HCT116 (cell line): ENCODE data around the gene KIAA2012. TPM values are rescaled to one million over a fixed set of nuclear protein-coding genes. Genes with fewer than 3 reads are reported as not detected.

Source experiments
- ATAC-seq: fragments of 200-7000 bp; cut with Tn5 transposase; 2 replicates; pipeline ENCODE4 v1.9.1; 2020; ENCODE audit warnings: mild to moderate bottlenecking, moderate library complexity
- BruUV-seq: library from RNA; stranded (reverse); fragments of 400-500 nt; replicated peaks from 2 replicates; lab custom pipeline; 2021; lab: Mats Ljungman, UMichigan
- CTCF ChIA-PET: fragments of 300-600 bp; sonication (Branson Sonifier 250); formaldehyde crosslinking; loops from one replicate; lab custom pipeline; 2021; ENCODE audit warnings: antibody characterized with exemption; lab: Charles Lee
- POLR2A ChIA-PET: fragments of 300-600, 350-600 bp; sonication (Branson Sonifier 250); formaldehyde crosslinking; loops from one replicate; lab custom pipeline; 2021; ENCODE audit warnings: antibody characterized with exemption; lab: Charles Lee
- RAD21 ChIA-PET, 2 experiments: fragments of 300-600 bp; sonication (Branson Sonifier 250); formaldehyde crosslinking; loops; one replicate each; lab custom pipeline; 2023; ENCODE audit warnings: low total read pairs in 2 of 2; ENCODE audit not compliant: uncharacterized antibody in 2 of 2, unreplicated experiment in 2 of 2, low non-redundant PET in 1 of 2; lab: Charles Lee
- DNase-seq: peaks from one replicate; pipeline ENCODE4 v3.0.0-alpha.2; 2010; ENCODE audit warnings: low read depth, low spot score
- H2AFZ ChIP-seq: fragments of 200-600 bp; shearing (Covaris generic), sonication (generic); 2 replicates; pipeline ENCODE4 v1.6.1; 2017; ENCODE audit warnings: low read depth, mixed run types, mixed read lengths, antibody characterized with exemption, low read length; ENCODE audit not compliant: poor library complexity, severe bottlenecking
- H3K27ac ChIP-seq: 2 replicates; pipeline ENCODE4 v1.5.1; 2012; ENCODE audit warnings: low read depth, low read length
- H3K27me3 ChIP-seq: fragments of 200-600 bp; sonication (generic); 2 replicates; pipeline ENCODE4 v1.6.1; 2016; ENCODE audit warnings: mixed run types, low read length, mixed read lengths; ENCODE audit not compliant: insufficient read depth
- H3K36me3 ChIP-seq, 2 experiments: fragments of 200-500 bp in 1 of 2; fragments of 200-600 bp in 1 of 2; sonication (Bioruptor generic) in 1 of 2; sonication (generic) in 1 of 2; 2 replicates each; pipeline versions ENCODE4 v1.5.1 to v1.6.1; 2014 to 2016; ENCODE audit warnings: low read length in 2 of 2, inconsistent platforms in 1 of 2, mixed read lengths in 1 of 2, mixed run types in 1 of 2; ENCODE audit not compliant: insufficient read depth in 2 of 2, control insufficient read depth in 1 of 2
- H3K4me1 ChIP-seq, 2 experiments: fragments of 200-600 bp in 1 of 2; sonication (generic) in 1 of 2; 2 replicates each; pipeline versions ENCODE4 v1.5.1 to v1.6.1; 2012 to 2017; ENCODE audit warnings: low read length in 2 of 2, inconsistent platforms in 1 of 2, mild to moderate bottlenecking in 1 of 2, mixed read lengths in 1 of 2, mixed run types in 1 of 2, moderate library complexity in 1 of 2; ENCODE audit not compliant: insufficient read depth in 2 of 2, control insufficient read depth in 1 of 2
- H3K4me2 ChIP-seq: fragments of 200-600 bp; sonication (generic); 2 replicates; pipeline ENCODE4 v1.6.1; 2017; ENCODE audit warnings: mixed run types, low read length, mixed read lengths
- H3K4me3 ChIP-seq, 2 experiments: fragments of 200-600 bp in 1 of 2; sonication (generic) in 1 of 2; replicated peaks in 1 of 2; 2 replicates each; pipeline ENCODE4 v1.5.1; 2011 to 2016; ENCODE audit warnings: low read length in 2 of 2, control low read depth in 1 of 2, low read depth in 1 of 2, mild to moderate bottlenecking in 1 of 2, mixed read lengths in 1 of 2, mixed run types in 1 of 2
- H3K79me2 ChIP-seq: fragments of 200-600 bp; sonication (generic); 2 replicates; pipeline ENCODE4 v1.6.1; 2017; ENCODE audit warnings: mild to moderate bottlenecking, mixed run types, low read length, moderate library complexity, mixed read lengths; ENCODE audit not compliant: insufficient read depth
- H3K9ac ChIP-seq: fragments of 200-600 bp; sonication (generic); 2 replicates; pipeline ENCODE4 v1.6.1; 2016; ENCODE audit warnings: low read length, mixed read lengths
- H3K9me2 ChIP-seq: fragments of 200-600 bp; sonication (generic), shearing (Covaris generic); 2 replicates; pipeline ENCODE4 v1.6.1; 2017; ENCODE audit warnings: mixed run types, mild to moderate bottlenecking, moderate library complexity; ENCODE audit not compliant: insufficient read depth
- H3K9me3 ChIP-seq, 2 experiments: fragments of 200-500 bp in 1 of 2; fragments of 200-600 bp in 1 of 2; sonication (Bioruptor generic) in 1 of 2; sonication (generic) in 1 of 2; 2 replicates each; pipeline ENCODE4 v1.6.1; 2014 to 2017; ENCODE audit warnings: low read length in 2 of 2, mixed read lengths in 2 of 2, inconsistent platforms in 1 of 2, low read depth in 1 of 2, mild to moderate bottlenecking in 1 of 2, mixed run types in 1 of 2, moderate library complexity in 1 of 2; ENCODE audit not compliant: control insufficient read depth in 1 of 2, insufficient read depth in 1 of 2
- H4K20me1 ChIP-seq: fragments of 200-600 bp; sonication (generic), shearing (Covaris generic); 2 replicates; pipeline ENCODE4 v1.6.1; 2017; ENCODE audit warnings: mixed run types, mild to moderate bottlenecking, moderate library complexity; ENCODE audit not compliant: insufficient read depth
- ELF1 ChIP-seq: IDR thresholded peaks from 2 replicates; pipeline ENCODE4 v1.6.1; 2012; ENCODE audit warnings: low read depth, borderline replicate concordance
- FOSL1 ChIP-seq: IDR thresholded peaks from 2 replicates; pipeline ENCODE4 v1.6.1; 2012; ENCODE audit warnings: low read depth
- POLR2A ChIP-seq: IDR thresholded peaks from 2 replicates; pipeline ENCODE4 v1.7.0; 2011; ENCODE audit warnings: borderline replicate concordance; ENCODE audit not compliant: insufficient read depth, insufficient read length; ENCODE audit errors: extremely low read depth
- POLR2AphosphoS5 ChIP-seq: IDR thresholded peaks from 2 replicates; pipeline ENCODE4 v1.6.1; 2011; ENCODE audit warnings: mild to moderate bottlenecking, low read depth, low read length, moderate library complexity
- RAD21 ChIP-seq: IDR thresholded peaks from 2 replicates; pipeline ENCODE4 v1.6.1; 2012; ENCODE audit warnings: low read depth, mild to moderate bottlenecking
- SIN3A ChIP-seq: IDR thresholded peaks from 2 replicates; pipeline ENCODE4 v1.6.1; 2012; ENCODE audit warnings: low read depth
- ZNF274 ChIP-seq: fragments of 200-500 bp; sonication (Bioruptor generic); IDR thresholded peaks from 2 replicates; pipeline ENCODE4 v1.6.1; 2014; ENCODE audit warnings: mild to moderate bottlenecking, low read depth, low read length, inconsistent platforms
- intact Hi-C: fragments of 100-400 bp; cut with micrococcal nuclease; formaldehyde crosslinking; loops from 2 replicates; pipeline ENCODE4 v1.10.0; 2022
- total RNA-seq: library from RNA; stranded (reverse); gene quantifications from one replicate; pipeline ENCODE4 v1.2.1, GENCODE V29; 2021; ENCODE audit not compliant: unreplicated experiment
- TF ChIP-seq, protein P1 (sequence below): IDR thresholded peaks from 2 replicates; pipeline ENCODE4 v1.6.1; 2012

Gene KIAA2012
- total RNA-seq, 1 experiment from 2014 or later, result not detected

DNA sequence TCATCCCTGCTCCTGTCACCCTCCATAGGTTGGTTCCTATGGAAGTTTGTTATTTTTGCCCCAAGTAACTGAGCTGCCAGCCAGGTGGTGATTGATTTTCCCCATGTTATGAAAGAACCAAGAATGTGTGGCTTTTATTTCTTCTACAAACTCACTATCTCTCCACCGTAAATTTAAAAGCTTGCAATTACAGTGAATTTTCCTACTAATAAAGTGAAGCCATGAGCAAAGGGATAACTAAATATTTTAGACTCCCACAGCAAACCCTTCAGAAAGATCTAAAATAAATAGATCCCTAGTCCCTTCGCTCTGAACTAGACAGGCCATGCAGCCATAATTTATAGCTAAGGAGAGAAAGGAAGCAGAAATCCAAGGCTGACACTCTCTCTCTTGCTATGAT is 6.2 kb upstream of the KIAA2012 start:
- CTCF ChIA-PET, result interaction anchor here (1.2 kb wide), 1 partner anchor 10 kb away, joined by 3 read pairs; no protein-coding TSS in a partner anchor
- RAD21 ChIA-PET, result no interaction called here
- no TSS peak for BruUV-seq
- H3K79me2 ChIP-seq, result no peaks in the 10 kb centered on the region
- H3K27ac ChIP-seq, result no peak overlapping the region
- TF ChIP-seq ZNF274 (no peak), SIN3A (no peak), POLR2AphosphoS5 (no peak)
- peaks cover 0 to 11% of the 10 kb centered on the region in 2 experiments; a peak in 1 of 4 replicates for H3K4me1 ChIP-seq
- ATAC-seq, result no peak
- no peaks in the 10 kb centered on the region for H3K9me3 ChIP-seq
- no peak overlapping the region for H2AFZ ChIP-seq
- H3K36me3 ChIP-seq, result no peaks in the 10 kb centered on the region
- H3K4me2 ChIP-seq, result no peak overlapping the region
- H4K20me1 ChIP-seq, result no peaks in the 10 kb centered on the region
- no peaks in the 10 kb centered on the region for H3K9me2 ChIP-seq
- no peak overlapping the region for H3K4me3 ChIP-seq
- POLR2A ChIA-PET, result no interaction called here
- DNase-seq, result no peak
- H3K27me3 ChIP-seq, result no peaks in the 10 kb centered on the region; the same call in 1 of the 2 replicates
- intact Hi-C loops, result no loop called here
- no peak overlapping the region for H3K9ac ChIP-seq

DNA sequence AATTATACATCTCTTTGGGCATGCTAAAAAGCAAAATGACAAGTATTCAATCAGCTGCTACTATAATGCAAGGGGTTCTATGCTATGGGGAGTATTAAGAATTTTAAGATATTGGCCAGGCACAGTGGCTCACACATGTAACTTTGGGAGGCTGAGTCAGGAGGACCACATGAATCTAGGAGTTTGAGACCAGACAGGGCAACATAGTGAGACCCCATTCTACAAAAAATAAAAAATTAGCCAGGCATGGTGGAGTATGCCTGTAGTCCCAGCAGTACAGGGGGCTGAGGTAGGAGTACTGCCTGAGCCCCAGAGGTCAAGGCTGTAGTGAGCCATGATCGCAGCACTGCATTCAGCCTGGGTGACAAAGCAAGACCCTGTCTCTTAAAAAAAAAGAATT is 5.5 kb upstream of the KIAA2012 start:
- Histone ChIP-seq H3K36me3 (no peaks in the 10 kb centered on the region), H3K9me2 (no peaks in the 10 kb centered on the region), H3K79me2 (no peaks in the 10 kb centered on the region), H3K9ac (no peak overlapping the region), H4K20me1 (no peaks in the 10 kb centered on the region), H3K4me2 (no peak overlapping the region), H3K9me3 (no peaks in the 10 kb centered on the region), H3K27ac (no peak overlapping the region), H2AFZ (no peak overlapping the region), H3K4me3 (no peak overlapping the region), H3K4me1 (peaks cover 0 to 11% of the 10 kb centered on the region in 2 experiments; a peak in 1 of 4 replicates), H3K27me3 (no peaks in the 10 kb centered on the region; the same call in 1 of the 2 replicates)
- POLR2A ChIA-PET, result no interaction called here
- no TSS peak for BruUV-seq
- no peak for DNase-seq
- RAD21 ChIA-PET, result no interaction called here
- CTCF ChIA-PET, result no interaction called here
- no peak for ATAC-seq
- TF ChIP-seq POLR2A (no peak), FOSL1 (no peak), ELF1 (no peak), RAD21 (no peak)
- TF ChIP-seq, protein P1, sequence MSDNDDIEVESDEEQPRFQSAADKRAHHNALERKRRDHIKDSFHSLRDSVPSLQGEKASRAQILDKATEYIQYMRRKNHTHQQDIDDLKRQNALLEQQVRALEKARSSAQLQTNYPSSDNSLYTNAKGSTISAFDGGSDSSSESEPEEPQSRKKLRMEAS, result no peak
- intact Hi-C loops, result no loop called here
